GM23338 (cell line): ENCODE data around the gene EVC. TPM values are rescaled to one million over a fixed set of nuclear protein-coding genes. Genes with fewer than 3 reads are reported as not detected.

Experiments
- ATAC-seq: fragments of 200-7000 bp; cut with Tn5 transposase; 3 replicates; pipeline ENCODE4 v1.9.1; 2020
- DNase-seq: peaks from one replicate; pipeline ENCODE4 v3.0.0-alpha.2; 2015; ENCODE audit warnings: low spot score
- H2AFZ ChIP-seq: fragments of 200-600 bp; sonication (generic); 2 replicates; pipeline ENCODE4 v1.8.0; 2016; ENCODE audit warnings: antibody characterized with exemption, mild to moderate bottlenecking, moderate library complexity
- H3F3A ChIP-seq: fragments of 200-600 bp; sonication (generic); replicated peaks from 2 replicates; pipeline ENCODE4 v1.8.0; 2017; ENCODE audit warnings: antibody characterized with exemption, mixed run types, low read depth
- H3K27ac ChIP-seq: fragments of 200-600 bp; sonication (generic); 2 replicates; pipeline ENCODE4 v1.6.1; 2016; ENCODE audit warnings: low read depth
- H3K27me3 ChIP-seq: fragments of 200-600 bp; sonication (generic); 2 replicates; pipeline ENCODE4 v1.8.0; 2016; ENCODE audit warnings: mild to moderate bottlenecking, mixed run types, moderate library complexity; ENCODE audit not compliant: insufficient read depth
- H3K36me3 ChIP-seq: fragments of 200-600 bp; sonication (generic); 2 replicates; pipeline ENCODE4 v1.8.0; 2016; ENCODE audit warnings: mild to moderate bottlenecking; ENCODE audit not compliant: insufficient read depth
- H3K4me1 ChIP-seq: fragments of 200-600 bp; sonication (generic); 2 replicates; pipeline ENCODE4 v1.8.0; 2016; ENCODE audit warnings: mild to moderate bottlenecking, moderate library complexity; ENCODE audit not compliant: insufficient read depth
- H3K4me2 ChIP-seq: fragments of 200-600 bp; sonication (generic); 2 replicates; pipeline ENCODE4 v1.7.1; 2017; ENCODE audit warnings: mixed run types
- H3K4me3 ChIP-seq: fragments of 200-600 bp; sonication (generic); 2 replicates; pipeline ENCODE4 v1.6.1; 2016; ENCODE audit warnings: mixed run types
- H3K79me2 ChIP-seq: fragments of 200-600 bp; sonication (generic); replicated peaks from 2 replicates; pipeline ENCODE4 v1.8.0; 2017; ENCODE audit warnings: mild to moderate bottlenecking; ENCODE audit not compliant: insufficient read depth
- H3K9me2 ChIP-seq: fragments of 200-600 bp; sonication (generic); 2 replicates; pipeline ENCODE4 v1.8.0; 2017; ENCODE audit not compliant: insufficient read depth
- H4K20me1 ChIP-seq: fragments of 200-600 bp; sonication (generic); replicated peaks from 2 replicates; pipeline ENCODE4 v1.8.0; 2017; ENCODE audit warnings: mild to moderate bottlenecking; ENCODE audit not compliant: insufficient read depth
- H3K27ac Mint-ChIP-seq: 2 replicates; pipeline ENCODE4 v1.8.0; 2020; ENCODE audit warnings: inconsistent platforms, mild to moderate bottlenecking, moderate library complexity, mixed read lengths
- H3K27me3 Mint-ChIP-seq: 3 replicates; pipeline ENCODE4 v1.8.0; 2022; ENCODE audit warnings: low read depth, mild to moderate bottlenecking, moderate library complexity, mixed read lengths, inconsistent platforms; ENCODE audit not compliant: insufficient read depth, poor library complexity
- H3K36me3 Mint-ChIP-seq: 3 replicates; pipeline ENCODE4 v1.8.0; 2021; ENCODE audit warnings: low read depth, mild to moderate bottlenecking, inconsistent platforms, moderate library complexity, mixed read lengths
- H3K4me1 Mint-ChIP-seq: 3 replicates; pipeline ENCODE4 v1.8.0; 2020; ENCODE audit warnings: mild to moderate bottlenecking, inconsistent platforms, mixed read lengths
- H3K4me3 Mint-ChIP-seq: 3 replicates; pipeline ENCODE4 v1.8.0; 2021; ENCODE audit warnings: moderate library complexity, mild to moderate bottlenecking, inconsistent platforms, mixed read lengths
- H3K9me3 Mint-ChIP-seq: 3 replicates; pipeline ENCODE4 v1.8.0; 2020; ENCODE audit warnings: moderate library complexity, mild to moderate bottlenecking, inconsistent platforms, mixed read lengths
- CREB1 ChIP-seq: fragments of 250-450 bp; sonication (Bioruptor Pico); IDR thresholded peaks from 2 replicates; pipeline ENCODE4 v1.5.0; 2020; ENCODE audit warnings: low read depth, mild to moderate bottlenecking, moderate library complexity
- CTCF ChIP-seq, 2 experiments: fragments of 200-600 bp in 1 of 2; sonication (generic) in 1 of 2; conservative IDR thresholded peaks; 2 replicates each; pipeline versions ENCODE4 v1.5.1 to v1.6.1; 2016 to 2017; ENCODE audit warnings: antibody characterized with exemption in 2 of 2, low read depth in 2 of 2, mild to moderate bottlenecking in 2 of 2, moderate library complexity in 1 of 2
- EZH2 ChIP-seq: fragments of 200-600 bp; sonication (generic); IDR thresholded peaks from one replicate; pipeline ENCODE4 v1.8.0; 2017; ENCODE audit warnings: antibody characterized with exemption, mild to moderate bottlenecking, low read depth; ENCODE audit not compliant: unreplicated experiment
- EZH2phosphoT487 ChIP-seq: fragments of 200-600 bp; sonication (generic); IDR thresholded peaks from one replicate; pipeline ENCODE4 v1.8.1; 2018; ENCODE audit warnings: antibody characterized with exemption; ENCODE audit not compliant: unreplicated experiment
- NANOG ChIP-seq: IDR thresholded peaks from 2 replicates; pipeline ENCODE4 v1.6.1; 2016; ENCODE audit warnings: antibody characterized with exemption, borderline replicate concordance
- POLR2AphosphoS5 ChIP-seq: IDR thresholded peaks from 2 replicates; pipeline ENCODE4 v1.6.1; 2016; ENCODE audit warnings: antibody characterized with exemption, low read depth
- REST ChIP-seq: IDR thresholded peaks from one replicate; pipeline ENCODE4 v1.6.1; 2018; ENCODE audit warnings: antibody characterized with exemption; ENCODE audit not compliant: unreplicated experiment
- STAT1 ChIP-seq: IDR thresholded peaks from one replicate; pipeline ENCODE4 v1.6.1; 2016; ENCODE audit warnings: antibody characterized with exemption; ENCODE audit not compliant: unreplicated experiment
- ZNF114 ChIP-seq: fragments of 250-450 bp; sonication (Bioruptor Pico); IDR thresholded peaks from 2 replicates; pipeline ENCODE4 v1.5.0; 2020; ENCODE audit warnings: mild to moderate bottlenecking, moderate library complexity
- ZNF331 ChIP-seq: fragments of 250-450 bp; sonication (Bioruptor Pico); IDR thresholded peaks from 2 replicates; pipeline ENCODE4 v1.5.0; 2020; ENCODE audit warnings: low read depth, mild to moderate bottlenecking, moderate library complexity
- ZNF462 ChIP-seq: fragments of 250-450 bp; sonication (Bioruptor Pico); IDR thresholded peaks from 2 replicates; pipeline ENCODE4 v1.5.0; 2020; ENCODE audit warnings: mild to moderate bottlenecking, moderate library complexity
- polyA plus RNA-seq: library from polyadenylated mRNA; unstranded; fragments of >200 nt; fragmentation: Nextera tagmentation; extraction: Ambion mirVana; gene quantifications from 2 replicates; pipeline ENCODE4 v1.2.1, GENCODE V29; 2016
- total RNA-seq: library from RNA; depleted of rRNA; stranded (reverse); fragments of >200 nt; shearing (Covaris generic); gene quantifications from 2 replicates; pipeline ENCODE4 v1.2.3, GENCODE V29; 2014

The EVC gene
- total and polyA plus RNA-seq, 2 experiments from 2014 or later = 1.7 to 12.8 TPM

GRCh38 chr4:5757954-5758353 is 47.0 kb downstream of the EVC start (continued):
- TF ChIP-seq REST = no peak
- no peak for TF ChIP-seq EZH2phosphoT487
- TF ChIP-seq CREB1 (CRISPR knock-in tag) = no peak
- no peak for TF ChIP-seq ZNF114 (CRISPR knock-in tag)

GRCh38 chr4:5758741-5759140 is 47.7 kb downstream of the EVC start:
- Histone ChIP-seq H3K4me3 (no peak overlapping the region), H3K27ac (no peak overlapping the region), H3K4me2 (no peak overlapping the region), H3F3A (no peaks in the 10 kb centered on the region), H3K27me3 (no peaks in the 10 kb centered on the region), H3K36me3 (no peaks in the 10 kb centered on the region), H3K79me2 (no peaks in the 10 kb centered on the region), H3K9me2 (no peaks in the 10 kb centered on the region), H3K4me1 (no peaks in the 10 kb centered on the region), H4K20me1 (no peaks in the 10 kb centered on the region), H2AFZ (no peak overlapping the region)
- DNase-seq (no peak), ATAC-seq (no peak)
- H3K36me3 Mint-ChIP-seq = peaks cover 41% of the 10 kb centered on the region
- H3K27ac Mint-ChIP-seq = no peak overlapping the region
- no peak overlapping the region for H3K4me3 Mint-ChIP-seq
- H3K9me3 Mint-ChIP-seq = no peaks in the 10 kb centered on the region
- peaks cover 4% of the 10 kb centered on the region for H3K27me3 Mint-ChIP-seq
- peaks cover 18% of the 10 kb centered on the region for H3K4me1 Mint-ChIP-seq
- TF ChIP-seq ZNF331 (CRISPR knock-in tag) (no peak), EZH2 (no peak), CTCF (conservative IDR thresholded peaks at IDR 0.05; ENCODE audit: low read depth in 2 of 2) (no peak), POLR2AphosphoS5 (no peak), EZH2phosphoT487 (no peak), CREB1 (CRISPR knock-in tag) (no peak), ZNF462 (no peak), NANOG (no peak), STAT1 (no peak)
